IMR-90 (cell line): ENCODE results near the gene SEMA3C. TPM values are rescaled to one million over a fixed set of nuclear protein-coding genes. Genes with fewer than 3 reads are reported as not detected.

Experiments
- ATAC-seq: fragments of 200-7000 bp; cut with Tn5 transposase; 2 replicates; pipeline ENCODE4 v1.9.1; 2020; ENCODE audit warnings: low read depth, mild to moderate bottlenecking, moderate library complexity
- BruUV-seq: library from RNA; stranded (reverse); fragments of 400-500 nt; replicated peaks from 2 replicates; lab custom pipeline; 2021; lab: Mats Ljungman, UMichigan
- CTCF ChIA-PET: fragments of 300-600 bp; formaldehyde crosslinking; extraction: SDS; loops from one replicate; lab custom pipeline; 2021; ENCODE audit warnings: antibody characterized with exemption; lab: Yijun Ruan, JAX
- POLR2A ChIA-PET: fragments of 300-600 bp; sonication (Branson Sonifier 250); formaldehyde crosslinking; loops from one replicate; lab custom pipeline; 2022; ENCODE audit warnings: antibody characterized with exemption; ENCODE audit not compliant: unreplicated experiment; lab: Charles Lee
- DNase-seq: peaks from one replicate; pipeline ENCODE4 v3.0.0; 2013
- H2AFZ ChIP-seq: replicated peaks from 2 replicates; pipeline ENCODE3; 2013; ENCODE audit warnings: low read length, mild to moderate bottlenecking; ENCODE audit not compliant: poor library complexity
- H2AK5ac ChIP-seq: 2 replicates; pipeline ENCODE4 v1.6.1; 2013; ENCODE audit warnings: low read depth, low read length, inconsistent platforms
- H2AK9ac ChIP-seq: replicated peaks from 2 replicates; pipeline ENCODE3; 2013; ENCODE audit warnings: mild to moderate bottlenecking, low read depth, low read length, moderate library complexity; ENCODE audit not compliant: poor library complexity
- H2BK120ac ChIP-seq: 2 replicates; pipeline ENCODE4 v1.6.1; 2013; ENCODE audit warnings: low read depth, low read length, inconsistent platforms
- H2BK15ac ChIP-seq: 3 replicates; pipeline ENCODE4 v1.6.1; 2013; ENCODE audit warnings: low read depth, low read length, inconsistent platforms
- H2BK20ac ChIP-seq: 2 replicates; pipeline ENCODE4 v1.6.1; 2013; ENCODE audit warnings: low read depth, mild to moderate bottlenecking, inconsistent platforms, low read length, moderate library complexity
- H2BK5ac ChIP-seq: 2 replicates; pipeline ENCODE4 v1.6.1; 2013; ENCODE audit warnings: mild to moderate bottlenecking, low read depth, low read length, inconsistent platforms; ENCODE audit not compliant: poor library complexity, severe bottlenecking
- H3K14ac ChIP-seq: replicated peaks from 2 replicates; pipeline ENCODE4 v1.6.1; 2013; ENCODE audit warnings: low read depth, low read length, inconsistent platforms
- H3K18ac ChIP-seq: 2 replicates; pipeline ENCODE4 v1.6.1; 2013; ENCODE audit warnings: low read depth, low read length, control low read depth
- H3K23ac ChIP-seq: 2 replicates; pipeline ENCODE4 v1.6.1; 2013; ENCODE audit warnings: low read depth, low read length, inconsistent platforms
- H3K27ac ChIP-seq: 2 replicates; pipeline ENCODE4 v1.5.1; 2013; ENCODE audit warnings: mild to moderate bottlenecking, control low read depth, low read length; ENCODE audit not compliant: insufficient read depth
- H3K27me3 ChIP-seq: 2 replicates; pipeline ENCODE4 v1.6.1; 2013; ENCODE audit warnings: low read length; ENCODE audit not compliant: control insufficient read depth, insufficient read depth
- H3K36me3 ChIP-seq: 2 replicates; pipeline ENCODE4 v1.6.1; 2013; ENCODE audit warnings: low read length, mixed read lengths; ENCODE audit not compliant: control insufficient read depth, insufficient read depth
- H3K4ac ChIP-seq: 2 replicates; pipeline ENCODE4 v1.6.1; 2013; ENCODE audit warnings: low read depth, low read length, inconsistent platforms
- H3K4me1 ChIP-seq: 2 replicates; pipeline ENCODE4 v1.6.1; 2013; ENCODE audit warnings: low read length, mixed read lengths; ENCODE audit not compliant: control insufficient read depth, insufficient read depth
- H3K4me2 ChIP-seq: 2 replicates; pipeline ENCODE4 v1.6.1; 2013; ENCODE audit warnings: low read depth, mild to moderate bottlenecking, control low read depth, low read length, moderate library complexity
- H3K4me3 ChIP-seq: 2 replicates; pipeline ENCODE4 v1.5.1; 2013; ENCODE audit warnings: low read depth, mild to moderate bottlenecking, control low read depth, low read length, moderate library complexity; ENCODE audit not compliant: insufficient read depth
- H3K56ac ChIP-seq: 2 replicates; pipeline ENCODE4 v1.6.1; 2013; ENCODE audit warnings: low read length, inconsistent platforms; ENCODE audit not compliant: insufficient read depth; ENCODE audit errors: extremely low read depth
- H3K79me1 ChIP-seq, 2 experiments: 2 replicates each; pipeline ENCODE4 v1.6.1; 2013; ENCODE audit warnings: low read length in 2 of 2, inconsistent platforms in 1 of 2, low read depth in 1 of 2
- H3K9ac ChIP-seq: 2 replicates; pipeline ENCODE4 v1.6.1; 2013; ENCODE audit warnings: low read depth, low read length, control low read depth
- H3K9me1 ChIP-seq: 2 replicates; pipeline ENCODE4 v1.6.1; 2013; ENCODE audit warnings: low read length, inconsistent platforms; ENCODE audit not compliant: insufficient read depth
- H3K9me3 ChIP-seq: 2 replicates; pipeline ENCODE4 v1.6.1; 2013; ENCODE audit warnings: low read length; ENCODE audit not compliant: control insufficient read depth, insufficient read depth
- H4K20me1 ChIP-seq: 2 replicates; pipeline ENCODE4 v1.6.1; 2013; ENCODE audit warnings: low read length, inconsistent platforms; ENCODE audit not compliant: insufficient read depth
- H4K5ac ChIP-seq: 2 replicates; pipeline ENCODE4 v1.6.1; 2013; ENCODE audit warnings: mild to moderate bottlenecking, low read depth, low read length, control low read depth
- H4K8ac ChIP-seq, 2 experiments: 2 replicates each; pipeline ENCODE4 v1.6.1; 2013; ENCODE audit warnings: low read depth in 2 of 2, low read length in 2 of 2, control low read depth in 1 of 2, inconsistent platforms in 1 of 2
- H4K91ac ChIP-seq: 2 replicates; pipeline ENCODE4 v1.6.1; 2013; ENCODE audit warnings: low read depth, low read length, inconsistent platforms; ENCODE audit not compliant: insufficient read depth
- BHLHE40 ChIP-seq: fragments of 150-350 bp; IDR thresholded peaks from 2 replicates; pipeline ENCODE4 v1.6.1; 2016; ENCODE audit warnings: mild to moderate bottlenecking, low read depth, low read length
- CEBPB ChIP-seq: IDR thresholded peaks from 2 replicates; pipeline ENCODE4 v1.6.1; 2012; ENCODE audit warnings: low read depth, low read length, improper control_type of control experiment
- CHD1 ChIP-seq: IDR thresholded peaks from 2 replicates; pipeline ENCODE4 v1.6.1; 2012; ENCODE audit warnings: low read depth, low read length, improper control_type of control experiment
- FOS ChIP-seq: fragments of 150-350 bp; IDR thresholded peaks from 2 replicates; pipeline ENCODE4 v1.6.1; 2016; ENCODE audit warnings: low read depth, low read length
- MAZ ChIP-seq: IDR thresholded peaks from 2 replicates; pipeline ENCODE4 v1.6.1; 2012; ENCODE audit warnings: low read depth, mild to moderate bottlenecking, low read length, improper control_type of control experiment, moderate library complexity, borderline replicate concordance
- NFE2L2 ChIP-seq: fragments of 150-350 bp; IDR thresholded peaks from 2 replicates; pipeline ENCODE4 v1.6.1; 2016; ENCODE audit warnings: low read depth, mild to moderate bottlenecking, low read length
- POLR2A ChIP-seq: IDR thresholded peaks from 2 replicates; pipeline ENCODE4 v1.6.1; 2012; ENCODE audit warnings: mild to moderate bottlenecking, low read depth, low read length
- RAD21 ChIP-seq: IDR thresholded peaks from 2 replicates; pipeline ENCODE4 v1.6.1; 2012; ENCODE audit warnings: low read length, improper control_type of control experiment
- RFX5 ChIP-seq: IDR thresholded peaks from 2 replicates; pipeline ENCODE4 v1.8.0; 2012; ENCODE audit warnings: low read depth, mild to moderate bottlenecking, low read length, moderate library complexity
- WGBS, 2 experiments: methylation state at CpG; one replicate each; pipeline versions ENCODE4 v1.1.5 to v1.1.7; 2013; ENCODE audit warnings: missing lambda C conversion rate in 2 of 2; ENCODE audit not compliant: insufficient read length in 1 of 2; ENCODE audit errors: extremely low coverage in 2 of 2; 5-methylcytosine and 5-hydroxymethylcytosine counted together
- dilution Hi-C: fragments of 300-500 bp; cut with HindIII; formaldehyde crosslinking; loops from one replicate; pipeline ENCODE4 v1.14.3; 2018; ENCODE audit warnings: low sequenced_read_pairs; ENCODE audit not compliant: unreplicated experiment
- in situ Hi-C: fragments of 300-500 bp; cut with MboI; formaldehyde crosslinking; loops from 3 replicates; pipeline ENCODE4 v1.14.3; 2019; ENCODE audit warnings: low sequenced_read_pairs, inconsistent platforms, mixed read lengths
- intact Hi-C: fragments of 100-400 bp; cut with micrococcal nuclease; formaldehyde crosslinking; loops from 2 replicates; pipeline ENCODE4 v1.10.0; 2022
- polyA plus RNA-seq, 3 experiments: library from polyadenylated mRNA; depleted of rRNA; stranded (reverse); fragments of >200 nt; gene quantifications; 2 replicates each; pipeline ENCODE4 v1.2.3, GENCODE V29; 2012; ENCODE audit warnings: low replicate concordance in 1 of 3
- total RNA-seq: library from RNA; depleted of rRNA; stranded (reverse); fragments of >200 nt; gene quantifications from 2 replicates; pipeline ENCODE4 v1.2.3, GENCODE V29; 2012
- TF ChIP-seq, protein P1 (sequence below): fragments of 150-350 bp; IDR thresholded peaks from 2 replicates; pipeline ENCODE4 v1.6.1; 2016; ENCODE audit warnings: low read depth, mild to moderate bottlenecking, low read length, moderate library complexity, borderline replicate concordance

The SEMA3C gene
- total and polyA plus RNA-seq, 2 of the 4 experiments (the other 2 are of a cell fraction): 21.2 to 97.1 TPM

DNA sequence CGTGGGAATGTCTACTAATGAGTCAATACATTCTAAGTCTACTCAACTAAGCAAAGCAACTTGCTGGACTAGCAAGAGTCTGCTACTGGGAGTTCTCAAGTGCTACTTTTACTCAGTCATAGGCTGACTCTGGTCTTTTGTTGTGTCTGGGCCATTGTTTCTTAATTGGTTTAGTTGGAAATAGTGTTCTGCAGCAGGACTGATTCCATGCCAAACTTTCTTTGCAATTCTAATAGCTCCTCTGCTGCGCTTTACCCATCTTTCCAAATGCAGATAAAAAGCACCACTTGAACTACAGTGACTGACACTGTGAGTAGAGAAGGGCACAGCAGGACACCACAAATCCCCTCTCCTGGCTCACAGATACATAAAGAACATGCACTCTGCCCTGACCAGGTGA lies 154.7 kb downstream of the SEMA3C start:
- Histone ChIP-seq H3K36me3 (no peaks in the 10 kb centered on the region; the same call in 1 of the 2 replicates), H2AK5ac (no peak overlapping the region), H3K4ac (no peak overlapping the region), H3K9ac (no peak overlapping the region), H3K4me2 (no peak overlapping the region), H3K27me3 (no peaks in the 10 kb centered on the region), H3K4me3 (no peak overlapping the region), H4K91ac (no peak overlapping the region), H4K5ac (no peak overlapping the region), H3K23ac (no peak overlapping the region), H3K14ac (no peak overlapping the region), H2BK15ac (no peak overlapping the region), H4K8ac (no peak overlapping the region), H3K79me1 (no peaks in the 10 kb centered on the region; a peak in 1 of 4 replicates), H3K18ac (no peak overlapping the region), H4K20me1 (no peaks in the 10 kb centered on the region), H3K4me1 (peaks cover 3% of the 10 kb centered on the region; the same call in 1 of the 2 replicates), H3K27ac (no peak overlapping the region), H3K9me3 (no peaks in the 10 kb centered on the region), H2BK120ac (no peak overlapping the region), H3K9me1 (0 out of 2 replicates have a peak, but pooled peaks cover 3% of the 10 kb centered on the region), H2BK5ac (no peak overlapping the region), H2BK20ac (no peak overlapping the region), H3K56ac (no peak overlapping the region), H2AK9ac (no peak overlapping the region), H2AFZ (no peak overlapping the region)
- dilution Hi-C loops (no loop called here), intact Hi-C loops (no loop called here), in situ Hi-C loops (no loop called here)
- TF ChIP-seq MAZ (no peak), RAD21 (no peak), NFE2L2 (no peak), BHLHE40 (no peak), CEBPB (no peak), RFX5 (no peak), POLR2A (no peak), FOS (no peak), CHD1 (no peak)
- TF ChIP-seq, protein P1, sequence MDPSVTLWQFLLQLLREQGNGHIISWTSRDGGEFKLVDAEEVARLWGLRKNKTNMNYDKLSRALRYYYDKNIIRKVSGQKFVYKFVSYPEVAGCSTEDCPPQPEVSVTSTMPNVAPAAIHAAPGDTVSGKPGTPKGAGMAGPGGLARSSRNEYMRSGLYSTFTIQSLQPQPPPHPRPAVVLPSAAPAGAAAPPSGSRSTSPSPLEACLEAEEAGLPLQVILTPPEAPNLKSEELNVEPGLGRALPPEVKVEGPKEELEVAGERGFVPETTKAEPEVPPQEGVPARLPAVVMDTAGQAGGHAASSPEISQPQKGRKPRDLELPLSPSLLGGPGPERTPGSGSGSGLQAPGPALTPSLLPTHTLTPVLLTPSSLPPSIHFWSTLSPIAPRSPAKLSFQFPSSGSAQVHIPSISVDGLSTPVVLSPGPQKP: no peak
- CTCF ChIA-PET: no interaction called here
- no TSS peak for BruUV-seq
- POLR2A ChIA-PET: no interaction called here
- DNase-seq: no peak
- no CpG with 5 or more reads among the region's 2 CpGs for WGBS, 2 experiments
- no peak for ATAC-seq
